ENCODE results near the gene ACTBL2.

ACTBL2 gene

GRCh38 chr5:57442080-57442839 lies 40.4 kb downstream of the ACTBL2 start:
- no peak overlapping the region for H3K9ac ChIP-seq (ENCODE audit: low read depth, low read length)
- no peaks in the 10 kb centered on the region for H3K27me3 ChIP-seq (ENCODE audit: insufficient read depth, low read length)
- H3K9me3 ChIP-seq (ENCODE audit: insufficient read depth, low read depth, low read length) = no peaks in the 10 kb centered on the region
- no peaks in the 10 kb centered on the region for H3K36me3 ChIP-seq (ENCODE audit: insufficient read depth, low read depth, low read length)
- H3K4me3 ChIP-seq (ENCODE audit: low read length) = no peak overlapping the region
- H3K4me1 ChIP-seq (ENCODE audit: insufficient read depth, low read length) = no peaks in the 10 kb centered on the region
- H3K27ac ChIP-seq (ENCODE audit: low read length) = no peak overlapping the region

GRCh38 chr5:57441557-57441956 lies 41.1 kb downstream of the ACTBL2 start:
- no peak overlapping the region for H3K27ac ChIP-seq (ENCODE audit: low read length)
- H3K9ac ChIP-seq (ENCODE audit: low read depth, low read length) = no peak overlapping the region
- no peak overlapping the region for H3K4me3 ChIP-seq (ENCODE audit: low read length)
- no peaks in the 10 kb centered on the region for H3K36me3 ChIP-seq (ENCODE audit: insufficient read depth, low read depth, low read length)
- no peaks in the 10 kb centered on the region for H3K9me3 ChIP-seq (ENCODE audit: insufficient read depth, low read depth, low read length)
- no peaks in the 10 kb centered on the region for H3K4me1 ChIP-seq (ENCODE audit: insufficient read depth, low read length)
- H3K27me3 ChIP-seq (ENCODE audit: insufficient read depth, low read length) = no peaks in the 10 kb centered on the region

- Histone ChIP-seq H3K9me3 (ENCODE audit: insufficient read depth, low read depth, low read length) (no peaks in the 10 kb centered on the region), H3K4me1 (ENCODE audit: insufficient read depth, low read length) (no peaks in the 10 kb centered on the region), H3K36me3 (ENCODE audit: insufficient read depth, low read depth, low read length) (no peaks in the 10 kb centered on the region)
Measured at GRCh38 chr5:57439601-57440000, 43.0 kb downstream of the ACTBL2 start.

GRCh38 chr5:57437976-57438805 lies 44.4 kb downstream of the ACTBL2 start:
- no peaks in the 10 kb centered on the region for H3K9me3 ChIP-seq (ENCODE audit: insufficient read depth, low read depth, low read length)
- H3K9ac ChIP-seq (ENCODE audit: low read depth, low read length) = no peak overlapping the region
- no peak overlapping the region for H3K27ac ChIP-seq (ENCODE audit: low read length)
- no peaks in the 10 kb centered on the region for H3K27me3 ChIP-seq (ENCODE audit: insufficient read depth, low read length)
- no peaks in the 10 kb centered on the region for H3K4me1 ChIP-seq (ENCODE audit: insufficient read depth, low read length)
- no peaks in the 10 kb centered on the region for H3K36me3 ChIP-seq (ENCODE audit: insufficient read depth, low read depth, low read length)
- no peak overlapping the region for H3K4me3 ChIP-seq (ENCODE audit: low read length)

More at GRCh38 chr5:57439601-57440000, 43.0 kb downstream of the ACTBL2 start:
- Histone ChIP-seq H3K9ac (ENCODE audit: low read depth, low read length) (no peak overlapping the region), H3K4me3 (ENCODE audit: low read length) (no peak overlapping the region), H3K27ac (ENCODE audit: low read length) (no peak overlapping the region), H3K27me3 (ENCODE audit: insufficient read depth, low read length) (no peaks in the 10 kb centered on the region)

- no peak overlapping the region for H3K27ac ChIP-seq (ENCODE audit: low read length)
- H3K9ac ChIP-seq (ENCODE audit: low read depth, low read length) = no peak overlapping the region
- H3K4me3 ChIP-seq (ENCODE audit: low read length) = no peak overlapping the region
- H3K27me3 ChIP-seq (ENCODE audit: insufficient read depth, low read length) = no peaks in the 10 kb centered on the region
- no peaks in the 10 kb centered on the region for H3K4me1 ChIP-seq (ENCODE audit: insufficient read depth, low read length)
- no peaks in the 10 kb centered on the region for H3K36me3 ChIP-seq (ENCODE audit: insufficient read depth, low read depth, low read length)
- no peaks in the 10 kb centered on the region for H3K9me3 ChIP-seq (ENCODE audit: insufficient read depth, low read depth, low read length)
Measured at GRCh38 chr5:57436586-57436985, 46.0 kb downstream of the ACTBL2 start.

- Histone ChIP-seq H3K36me3 (ENCODE audit: insufficient read depth, low read depth, low read length) (no peaks in the 10 kb centered on the region), H3K9ac (ENCODE audit: low read depth, low read length) (no peak overlapping the region), H3K27ac (ENCODE audit: low read length) (no peak overlapping the region), H3K4me1 (ENCODE audit: insufficient read depth, low read length) (no peaks in the 10 kb centered on the region), H3K9me3 (ENCODE audit: insufficient read depth, low read depth, low read length) (no peaks in the 10 kb centered on the region), H3K4me3 (ENCODE audit: low read length) (no peak overlapping the region), H3K27me3 (ENCODE audit: insufficient read depth, low read length) (no peaks in the 10 kb centered on the region)
Measured at GRCh38 chr5:57435701-57436134, 46.9 kb downstream of the ACTBL2 start.

GRCh38 chr5:57434683-57435082 lies 47.9 kb downstream of the ACTBL2 start:
- no peaks in the 10 kb centered on the region for H3K27me3 ChIP-seq (ENCODE audit: insufficient read depth, low read length)
- H3K36me3 ChIP-seq (ENCODE audit: insufficient read depth, low read depth, low read length) = no peaks in the 10 kb centered on the region
- no peak overlapping the region for H3K27ac ChIP-seq (ENCODE audit: low read length)
- H3K9ac ChIP-seq (ENCODE audit: low read depth, low read length) = no peak overlapping the region
- no peak overlapping the region for H3K4me3 ChIP-seq (ENCODE audit: low read length)
- no peaks in the 10 kb centered on the region for H3K4me1 ChIP-seq (ENCODE audit: insufficient read depth, low read length)
- no peaks in the 10 kb centered on the region for H3K9me3 ChIP-seq (ENCODE audit: insufficient read depth, low read depth, low read length)

GRCh38 chr5:57434227-57434640 lies 48.4 kb downstream of the ACTBL2 start:
- Histone ChIP-seq H3K9ac (ENCODE audit: low read depth, low read length) (no peak overlapping the region), H3K36me3 (ENCODE audit: insufficient read depth, low read depth, low read length) (no peaks in the 10 kb centered on the region), H3K27ac (ENCODE audit: low read length) (no peak overlapping the region), H3K9me3 (ENCODE audit: insufficient read depth, low read depth, low read length) (no peaks in the 10 kb centered on the region), H3K4me1 (ENCODE audit: insufficient read depth, low read length) (no peaks in the 10 kb centered on the region), H3K4me3 (ENCODE audit: low read length) (no peak overlapping the region), H3K27me3 (ENCODE audit: insufficient read depth, low read length) (no peaks in the 10 kb centered on the region)

GRCh38 chr5:57432876-57433275 lies 49.7 kb downstream of the ACTBL2 start:
- no peaks in the 10 kb centered on the region for H3K4me1 ChIP-seq (ENCODE audit: insufficient read depth, low read length)
- H3K27ac ChIP-seq (ENCODE audit: low read length) = no peak overlapping the region
- H3K9me3 ChIP-seq (ENCODE audit: insufficient read depth, low read depth, low read length) = no peaks in the 10 kb centered on the region
- H3K9ac ChIP-seq (ENCODE audit: low read depth, low read length) = no peak overlapping the region
- H3K36me3 ChIP-seq (ENCODE audit: insufficient read depth, low read depth, low read length) = no peaks in the 10 kb centered on the region
- no peak overlapping the region for H3K4me3 ChIP-seq (ENCODE audit: low read length)
- no peaks in the 10 kb centered on the region for H3K27me3 ChIP-seq (ENCODE audit: insufficient read depth, low read length)

GRCh38 chr5:57431759-57432158 lies 50.9 kb downstream of the ACTBL2 start:
- no peak overlapping the region for H3K27ac ChIP-seq (ENCODE audit: low read length)
- H3K4me1 ChIP-seq (ENCODE audit: insufficient read depth, low read length) = no peaks in the 10 kb centered on the region
- H3K9ac ChIP-seq (ENCODE audit: low read depth, low read length) = no peak overlapping the region
- no peaks in the 10 kb centered on the region for H3K9me3 ChIP-seq (ENCODE audit: insufficient read depth, low read depth, low read length)
- no peaks in the 10 kb centered on the region for H3K27me3 ChIP-seq (ENCODE audit: insufficient read depth, low read length)
- H3K36me3 ChIP-seq (ENCODE audit: insufficient read depth, low read depth, low read length) = no peaks in the 10 kb centered on the region
- H3K4me3 ChIP-seq (ENCODE audit: low read length) = no peak overlapping the region

Measured in iPS-20b (cell line).